Thoracic aorta (tissue), 2 donors: Measurements from ENCODE around the gene MAPKAPK2. TPM values are rescaled to one million over a fixed set of nuclear protein-coding genes. Genes with fewer than 3 reads are reported as not detected.

Experiments
- ATAC-seq: fragments of 150-250 bp; one replicate; pipeline ENCODE4 v1.8.0; 2017; ENCODE audit warnings: low read depth; ENCODE audit not compliant: insufficient number of reproducible peaks, low FRiP score
- DNase-seq: peaks from one replicate; pipeline ENCODE4 v3.0.0-alpha.2; 2020; ENCODE audit warnings: low spot score
- H3K27ac ChIP-seq, 2 donors: fragments of 200-600 bp; sonication (generic); 1 replicate in 1 of 2; 2 replicates in 1 of 2; pipeline ENCODE4 v1.5.1; 2016; ENCODE audit warnings: mild to moderate bottlenecking in 2 of 2, moderate library complexity in 2 of 2
- H3K27me3 ChIP-seq: fragments of 200-600 bp; sonication (generic); replicated peaks from 2 replicates; pipeline ENCODE4 v1.6.0; 2016; ENCODE audit warnings: mild to moderate bottlenecking; ENCODE audit not compliant: insufficient read depth
- H3K36me3 ChIP-seq: fragments of 200-600 bp; sonication (generic); one replicate; pipeline ENCODE4 v1.5.1; 2016
- H3K4me1 ChIP-seq, 2 donors: fragments of 200-600 bp; sonication (generic); 1 replicate in 1 of 2; 2 replicates in 1 of 2; pipeline versions ENCODE4 v1.5.1 to v1.6.0; 2016; ENCODE audit warnings: low read depth in 2 of 2, mild to moderate bottlenecking in 1 of 2; ENCODE audit not compliant: control insufficient read depth in 1 of 2
- H3K4me3 ChIP-seq: fragments of 200-600 bp; sonication (generic); 2 replicates; pipeline ENCODE4 v1.5.1; 2016; ENCODE audit warnings: mild to moderate bottlenecking
- H3K9me3 ChIP-seq: fragments of 200-600 bp; sonication (generic); 2 replicates; pipeline ENCODE4 v1.5.1; 2016
- CTCF ChIP-seq: fragments of 200-600 bp; sonication (generic); IDR thresholded peaks from one replicate; pipeline ENCODE4 v1.5.1; 2019; ENCODE audit warnings: antibody characterized with exemption
- total RNA-seq, 2 donors: library from RNA; depleted of rRNA; stranded (reverse); fragments of >200 nt; gene quantifications; one replicate each; pipeline versions ENCODE4 v1.1.0 to v1.2.3, GENCODE V29; 2016

The MAPKAPK2 gene
- total RNA-seq, 2 donors from 2014 or later, result 80.7 to 89.2 TPM

GRCh38 chr1:206708058-206708457 is 23.4 kb downstream of the MAPKAPK2 start:
- Histone ChIP-seq H3K36me3 (no peaks in the 10 kb centered on the region), H3K27ac (peak overlapping the region in 1 of 2 donors; percentile 72), H3K4me1 (peaks cover 47 to 85% of the 10 kb centered on the region in 2 donors), H3K9me3 (no peaks in the 10 kb centered on the region), H3K27me3 (no peaks in the 10 kb centered on the region), H3K4me3 (no peak overlapping the region)
- no peak for DNase-seq
- no peak for TF ChIP-seq CTCF
- no peak for ATAC-seq

GRCh38 chr1:206708882-206709281 is 24.2 kb downstream of the MAPKAPK2 start:
- Histone ChIP-seq H3K4me3 (no peak overlapping the region), H3K4me1 (peaks cover 47 to 90% of the 10 kb centered on the region in 2 donors), H3K27me3 (no peaks in the 10 kb centered on the region), H3K36me3 (no peaks in the 10 kb centered on the region), H3K27ac (no peak overlapping the region), H3K9me3 (no peaks in the 10 kb centered on the region)
- ATAC-seq (no peak), DNase-seq (no peak)
- TF ChIP-seq CTCF, result no peak

GRCh38 chr1:206709322-206709721 is 24.6 kb downstream of the MAPKAPK2 start:
- Histone ChIP-seq H3K27ac (no peak overlapping the region), H3K4me1 (peaks cover 50 to 90% of the 10 kb centered on the region in 2 donors)

GRCh38 chr1:206709772-206710459 is 25.2 kb downstream of the MAPKAPK2 start:
- no peaks in the 10 kb centered on the region for H3K27me3 ChIP-seq
- H3K4me1 ChIP-seq, result peaks cover 56 to 90% of the 10 kb centered on the region in 2 donors
- no peaks in the 10 kb centered on the region for H3K9me3 ChIP-seq
- H3K27ac ChIP-seq, result no peak overlapping the region
- ATAC-seq (no peak), DNase-seq (no peak)
- H3K36me3 ChIP-seq, result no peaks in the 10 kb centered on the region
- H3K4me3 ChIP-seq, result no peak overlapping the region
- no peak for TF ChIP-seq CTCF

More at GRCh38 chr1:206709322-206709721, 24.6 kb downstream of the MAPKAPK2 start:
- no peaks in the 10 kb centered on the region for H3K27me3 ChIP-seq
- DNase-seq, result no peak
- no peak overlapping the region for H3K4me3 ChIP-seq
- TF ChIP-seq CTCF, result no peak
- ATAC-seq, result no peak
- H3K9me3 ChIP-seq, result no peaks in the 10 kb centered on the region
- no peaks in the 10 kb centered on the region for H3K36me3 ChIP-seq

- Histone ChIP-seq H3K36me3 (no peaks in the 10 kb centered on the region), H3K27ac (no peak overlapping the region), H3K4me3 (no peak overlapping the region), H3K9me3 (no peaks in the 10 kb centered on the region), H3K4me1 (peaks cover 56 to 90% of the 10 kb centered on the region in 2 donors), H3K27me3 (no peaks in the 10 kb centered on the region)
- ATAC-seq (no peak), DNase-seq (no peak)
- no peak for TF ChIP-seq CTCF
Measured at GRCh38 chr1:206710460-206710823, 25.7 kb downstream of the MAPKAPK2 start.
